ENCODE measurements around the gene B9D1.

The B9D1 gene

GRCh38 chr17:19317359-19318095 lies 45.0 kb downstream of the B9D1 start:
- no peak for DNase-seq

DNA sequence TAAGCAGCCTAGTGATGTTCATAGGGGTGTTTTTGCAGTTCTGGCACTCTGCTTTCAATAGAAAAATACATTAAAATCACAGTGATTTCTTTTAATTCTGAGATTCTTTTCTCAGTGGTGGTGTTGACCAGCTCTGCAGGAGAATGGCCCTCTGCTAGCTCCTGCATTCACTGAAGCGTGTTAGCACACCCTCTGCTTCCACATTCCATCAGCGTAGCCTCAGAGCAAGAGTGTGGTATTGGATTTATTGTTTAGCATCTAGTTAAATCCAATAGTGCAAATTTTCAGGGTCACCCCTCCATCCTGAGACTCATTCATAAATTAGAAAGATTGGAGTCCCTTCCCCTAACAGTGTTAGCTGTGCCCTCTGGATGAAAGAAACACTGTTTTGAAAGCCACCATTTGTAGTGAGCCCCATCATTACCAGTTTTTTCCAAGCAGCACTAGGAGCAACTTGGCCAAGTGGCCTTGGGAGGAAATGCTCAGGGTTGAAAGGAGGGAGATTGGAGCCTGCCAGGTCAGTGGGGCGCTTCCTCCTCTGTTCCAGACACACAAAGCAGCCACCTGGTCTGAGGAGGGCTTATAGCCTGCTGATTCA lies 45.7 kb downstream of the B9D1 start:
- DNase-seq: no peak

- no peak for DNase-seq
These were observed 47.4 kb downstream of the B9D1 start for GRCh38 chr17:19315104-19315503.

- DNase-seq: no peak
These were observed 48.5 kb downstream of the B9D1 start for GRCh38 chr17:19313746-19314651.

DNA sequence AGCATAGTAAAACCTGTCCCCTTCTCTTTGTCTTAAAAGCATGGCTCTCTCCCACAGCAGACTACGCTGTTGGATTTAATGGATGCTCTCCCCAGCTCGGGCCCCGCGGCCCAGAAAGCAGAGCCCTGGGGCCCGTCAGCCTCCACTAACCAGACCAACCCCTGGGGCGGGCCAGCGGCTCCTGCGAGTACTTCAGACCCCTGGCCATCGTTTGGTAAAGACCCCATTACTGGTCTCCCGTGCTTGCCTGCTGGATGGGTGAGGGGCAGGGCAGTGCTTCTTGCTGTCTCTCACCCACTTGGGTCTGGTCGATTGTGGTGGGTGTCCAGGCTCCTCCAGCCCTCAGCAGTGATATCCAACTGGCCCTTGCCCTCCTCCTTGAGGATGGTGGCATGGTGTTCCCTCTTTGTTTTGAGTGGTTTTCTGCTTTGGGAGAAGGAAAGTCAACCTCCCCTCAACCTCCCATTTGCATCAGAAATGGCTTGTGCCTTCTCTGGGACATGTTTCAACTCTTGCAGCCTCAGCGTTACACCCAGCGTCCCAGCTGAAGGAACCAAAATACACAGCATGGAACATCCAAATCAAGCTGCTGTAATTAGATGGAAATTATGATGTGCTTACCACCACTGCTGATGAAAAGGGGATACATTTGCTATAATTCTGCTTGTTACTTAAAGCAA lies 49.3 kb downstream of the B9D1 start:
- DNase-seq: no peak

GRCh38 chr17:19312406-19312805 lies 50.1 kb downstream of the B9D1 start:
- DNase-seq: no peak

DNA sequence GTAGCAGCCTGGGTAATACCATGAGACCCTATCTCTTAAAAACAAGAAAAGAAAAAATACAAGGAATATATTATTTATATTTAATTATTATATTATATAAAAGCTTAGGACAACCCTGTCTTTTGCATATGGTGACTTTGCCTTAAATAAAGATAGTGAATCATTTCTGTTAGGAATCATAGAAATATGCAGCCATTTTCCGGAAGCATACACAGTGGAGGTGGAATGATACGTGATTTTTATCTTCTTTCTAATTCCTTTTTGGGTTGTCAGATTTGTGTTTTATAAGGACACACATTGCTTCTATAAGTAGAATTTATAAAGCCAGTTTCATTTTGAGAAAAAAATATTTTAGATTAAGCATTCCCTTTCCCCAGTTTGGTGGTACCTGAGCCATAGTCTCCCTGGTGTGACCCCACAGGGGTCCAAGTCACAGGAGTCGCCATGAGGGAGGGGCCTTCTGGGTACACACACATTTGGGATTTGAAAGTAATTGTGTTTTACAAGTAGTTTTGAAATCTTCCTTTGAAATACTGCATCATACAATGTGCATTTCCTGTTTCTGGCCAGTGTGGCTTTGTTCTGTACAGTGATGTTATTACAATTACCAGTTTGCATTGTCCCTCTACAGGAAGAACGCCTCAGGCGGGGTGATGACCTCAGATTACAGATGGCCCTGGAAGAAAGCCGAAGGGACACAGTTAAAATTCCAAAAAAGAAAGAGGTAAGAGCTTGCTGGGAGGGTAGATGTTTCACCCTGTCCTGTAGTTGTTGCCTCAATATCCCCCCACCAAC lies 50.9 kb downstream of the B9D1 start:
- DNase-seq: no peak

DNA sequence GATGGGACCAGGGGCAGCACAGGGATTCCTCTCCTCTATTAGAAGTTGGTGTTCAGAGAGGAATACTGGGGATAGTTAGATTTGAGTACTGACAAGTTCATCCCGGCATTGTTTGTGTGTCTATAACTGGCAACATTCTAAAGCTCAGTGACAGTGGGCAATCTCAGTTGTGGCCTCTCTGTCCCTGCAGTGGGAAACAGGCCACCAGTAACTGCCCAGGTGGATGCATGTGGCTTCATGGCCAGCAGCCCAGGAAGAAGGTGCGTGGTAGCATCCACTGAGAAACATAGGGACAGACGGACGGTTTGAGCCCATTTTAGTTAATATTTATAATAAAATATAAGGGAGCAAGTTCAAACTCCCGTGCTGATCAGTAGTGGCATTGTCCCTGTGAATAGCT lies 51.5 kb downstream of the B9D1 start:
- DNase-seq: no peak

- DNase-seq: no peak
These were observed 52.4 kb downstream of the B9D1 start for GRCh38 chr17:19310151-19310550.

DNA sequence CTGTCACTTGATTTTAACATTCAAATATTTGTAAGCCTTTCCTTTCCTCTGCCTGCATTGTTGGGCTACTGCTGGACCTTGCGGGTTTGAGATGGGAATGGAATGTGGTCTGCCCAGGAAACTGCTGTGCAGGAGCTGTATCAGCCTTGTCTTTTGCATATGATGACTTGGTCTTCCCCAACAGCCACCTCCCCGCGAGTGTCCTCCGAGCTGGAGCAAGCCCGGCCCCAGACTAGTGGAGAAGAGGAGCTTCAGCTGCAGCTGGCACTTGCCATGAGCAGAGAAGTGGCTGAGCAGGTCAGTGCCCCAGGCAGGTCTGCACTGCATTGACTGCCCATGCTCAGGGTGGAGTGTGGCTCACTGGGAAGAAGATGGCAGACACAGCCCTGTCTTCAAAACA lies 52.8 kb downstream of the B9D1 start:
- DNase-seq: no peak

DNA sequence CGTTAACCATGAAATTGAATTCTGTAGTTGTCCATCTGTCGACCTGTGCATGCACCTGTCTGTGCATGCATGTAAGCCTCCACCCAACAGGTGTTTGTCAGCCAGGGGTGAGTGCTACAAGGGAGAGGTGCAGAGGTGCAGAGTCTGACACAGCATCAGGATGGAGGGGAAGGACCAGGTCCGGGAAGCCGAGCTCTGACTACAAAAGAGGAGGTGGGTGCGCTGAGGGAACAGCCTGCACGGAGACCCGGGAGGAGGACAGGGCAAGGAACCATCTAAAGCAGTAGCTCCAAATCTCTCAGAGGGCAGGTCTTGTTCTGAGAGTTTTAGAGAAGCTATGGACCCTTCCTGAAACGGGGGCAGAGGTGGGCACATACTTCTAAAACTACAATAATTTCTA lies 54.1 kb downstream of the B9D1 start:
- DNase-seq: no peak

- DNase-seq: no peak
These were observed 55.0 kb downstream of the B9D1 start for GRCh38 chr17:19307521-19307920.

- DNase-seq: no peak
These were observed 56.1 kb downstream of the B9D1 start for GRCh38 chr17:19306160-19307111.

DNA sequence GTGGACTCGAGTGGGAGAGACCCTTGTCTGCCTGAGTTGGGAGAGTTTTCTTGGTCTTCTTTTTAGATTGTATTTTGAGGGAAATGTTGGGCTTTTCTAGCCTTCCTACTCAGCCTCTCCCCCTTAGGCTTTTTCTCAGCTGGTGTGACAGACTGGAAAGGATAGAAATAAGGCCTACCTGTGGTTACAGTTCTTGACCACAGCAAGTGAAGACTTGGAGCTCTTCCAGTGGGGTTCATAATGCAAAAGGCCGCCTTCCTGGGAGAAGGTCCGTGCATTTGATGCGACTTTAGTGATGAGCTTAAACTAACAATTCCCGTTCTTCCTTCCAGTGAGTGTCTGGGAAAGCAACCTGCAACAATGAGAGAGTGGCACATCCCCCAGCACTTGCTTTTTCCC lies 56.8 kb downstream of the B9D1 start:
- no peak for DNase-seq

DNA sequence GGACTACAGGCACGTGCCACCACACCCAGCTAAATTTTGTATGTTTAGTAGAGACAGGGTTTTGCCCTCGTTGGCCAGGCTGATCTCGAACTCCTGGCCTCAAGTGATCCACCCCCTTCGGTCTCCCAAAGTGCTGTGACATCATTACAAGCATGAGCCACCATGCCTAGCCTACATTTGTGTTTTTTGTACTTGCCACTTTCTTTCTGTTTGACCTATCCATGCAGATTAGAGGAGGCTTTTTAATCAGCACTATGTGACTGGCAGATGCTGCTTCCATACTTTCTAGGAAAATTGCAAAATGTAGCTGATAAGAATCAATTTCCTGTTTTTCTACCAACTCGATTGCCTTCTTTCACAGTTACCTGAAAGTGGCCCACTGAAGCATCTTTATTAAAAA lies 57.3 kb downstream of the B9D1 start:
- no peak for DNase-seq

- DNase-seq: no peak
These were observed 57.8 kb downstream of the B9D1 start for GRCh38 chr17:19304751-19305150.

DNA sequence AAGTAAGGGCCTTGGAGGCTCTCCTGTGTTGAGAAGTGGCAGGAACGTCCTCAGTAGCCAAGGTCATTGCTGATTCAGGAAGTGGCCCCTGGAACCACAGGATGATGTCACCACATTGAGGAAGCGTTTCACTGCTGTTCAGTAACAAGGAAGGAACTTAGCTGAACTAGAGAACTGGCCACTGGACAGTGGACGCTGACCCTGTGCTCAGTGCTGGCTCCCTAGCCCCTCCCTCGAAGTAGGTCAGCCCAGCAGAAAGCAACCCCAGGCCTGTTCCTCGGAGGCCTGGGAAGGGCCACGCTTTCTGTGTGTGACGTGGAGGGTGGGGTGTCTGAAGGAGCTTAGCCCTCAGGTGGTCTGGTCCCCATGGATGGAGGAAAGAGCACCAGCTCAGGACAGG lies 58.3 kb downstream of the B9D1 start:
- DNase-seq: no peak

GRCh38 chr17:19303367-19303776 lies 59.2 kb downstream of the B9D1 start:
- DNase-seq: no peak

DNA sequence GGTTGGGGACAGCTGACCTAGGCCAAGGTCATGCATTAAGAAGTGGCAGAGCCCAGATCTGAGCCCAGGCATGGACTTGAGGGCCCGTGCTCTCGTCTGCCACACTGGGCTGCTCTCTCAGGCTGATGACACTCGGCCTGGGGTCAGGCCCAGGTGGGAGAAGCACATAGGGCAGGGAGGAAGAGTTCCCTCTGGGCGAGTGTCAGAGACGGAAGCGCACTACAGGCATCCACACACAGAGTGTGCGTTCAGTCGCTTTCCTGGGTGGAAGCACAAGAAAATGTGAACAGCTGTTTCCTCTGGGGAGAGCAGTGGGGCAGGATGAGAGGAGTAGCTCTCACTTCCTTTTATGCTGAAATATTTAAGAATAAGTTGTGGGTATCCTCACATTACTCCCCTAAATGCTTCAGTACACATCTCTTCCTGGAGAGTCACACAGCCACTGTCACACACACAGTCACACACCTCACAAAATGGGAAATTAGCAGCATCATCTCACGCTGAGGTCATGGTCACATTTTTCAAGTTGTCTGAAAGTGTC lies 59.7 kb downstream of the B9D1 start:
- no peak for DNase-seq

DNA sequence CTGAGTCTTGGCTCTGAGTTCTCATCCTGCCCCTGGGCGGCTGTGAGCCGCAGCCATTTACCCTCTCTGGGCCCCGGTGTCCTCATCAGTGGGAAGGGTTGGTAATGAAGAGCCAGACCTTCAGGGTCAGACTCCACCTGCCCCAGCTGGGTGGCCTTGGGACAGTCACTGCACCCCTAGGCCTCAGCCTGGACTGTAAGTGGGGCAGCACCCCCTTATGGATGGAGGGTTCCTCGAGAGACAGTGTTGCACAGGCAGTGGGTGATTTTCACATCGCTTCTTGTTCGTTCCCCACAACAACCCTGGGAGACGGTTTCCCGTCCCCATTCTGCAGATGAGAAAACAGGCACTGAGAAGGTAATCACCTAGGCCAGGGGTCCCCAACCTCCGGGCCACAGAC lies 60.5 kb downstream of the B9D1 start:
- DNase-seq: no peak

Measured in NCI-H774 (cell line).